Common myeloid progenitor, CD34-positive (primary cell): Measurements from ENCODE around the gene CYP19A1.

Source experiments
- CTCF ChIA-PET: fragments of 350-600 bp; sonication (Branson Sonifier 250); formaldehyde crosslinking; loops from one replicate; lab custom pipeline; 2021; ENCODE audit warnings: antibody characterized with exemption; lab: Charles Lee
- POLR2A ChIA-PET: fragments of 350-600 bp; sonication (Branson Sonifier 250); formaldehyde crosslinking; loops from one replicate; lab custom pipeline; 2021; ENCODE audit warnings: antibody characterized with exemption; lab: Charles Lee
- DNase-seq, 3 donors: peaks; one replicate each; pipeline versions ENCODE4 v3.0.0 to v3.0.0-alpha.2; 2013
- H3K27ac ChIP-seq, 2 experiments: 1 replicate in 1 of 2; 2 replicates in 1 of 2; pipeline ENCODE4 v1.7.0; 2013; ENCODE audit warnings: inconsistent platforms in 2 of 2, low read length in 2 of 2, mild to moderate bottlenecking in 2 of 2, low read depth in 1 of 2, moderate library complexity in 1 of 2; ENCODE audit not compliant: severe bottlenecking in 2 of 2, insufficient read depth in 1 of 2, poor library complexity in 1 of 2
- H3K27me3 ChIP-seq, 5 experiments: replicated peaks in 2 of 5; 1 replicate in 3 of 5; 2 replicates in 2 of 5; pipeline versions ENCODE4 v1.6.1 to v1.7.0; 2013; ENCODE audit warnings: low read length in 4 of 5, mild to moderate bottlenecking in 2 of 5, moderate library complexity in 2 of 5, inconsistent platforms in 1 of 5; ENCODE audit not compliant: insufficient read depth in 5 of 5, control insufficient read depth in 4 of 5
- H3K36me3 ChIP-seq, 4 experiments: 1 replicate in 2 of 4; 2 replicates in 2 of 4; pipeline versions ENCODE4 v1.6.1 to v1.7.0; 2013; ENCODE audit warnings: low read length in 3 of 4, control low read depth in 1 of 4, mild to moderate bottlenecking in 1 of 4; ENCODE audit not compliant: control insufficient read depth in 4 of 4, insufficient read depth in 4 of 4
- H3K4me1 ChIP-seq, 4 experiments: 1 replicate in 3 of 4; 2 replicates in 1 of 4; pipeline versions ENCODE4 v1.6.1 to v1.7.1; 2013; ENCODE audit warnings: low read length in 3 of 4, mild to moderate bottlenecking in 3 of 4, control low read depth in 1 of 4, inconsistent platforms in 1 of 4, moderate library complexity in 1 of 4; ENCODE audit not compliant: control insufficient read depth in 4 of 4, insufficient read depth in 4 of 4; ENCODE audit errors: control extremely low read depth in 1 of 4
- H3K4me3 ChIP-seq, 7 experiments: 1 replicate in 4 of 7; 2 replicates in 3 of 7; pipeline versions ENCODE4 v1.5.1 to v1.7.0; 2013; ENCODE audit warnings: mild to moderate bottlenecking in 7 of 7, low read length in 6 of 7, moderate library complexity in 6 of 7, inconsistent platforms in 2 of 7, low read depth in 2 of 7, control low read depth in 1 of 7; ENCODE audit not compliant: insufficient read depth in 4 of 7, control insufficient read depth in 1 of 7; ENCODE audit errors: extremely low read depth in 1 of 7
- H3K9me3 ChIP-seq, 5 experiments: 1 replicate in 4 of 5; 2 replicates in 1 of 5; pipeline versions ENCODE4 v1.6.1 to v1.7.1; 2013; ENCODE audit warnings: low read length in 4 of 5, mild to moderate bottlenecking in 2 of 5, inconsistent platforms in 1 of 5, low read depth in 1 of 5, moderate library complexity in 1 of 5; ENCODE audit not compliant: control insufficient read depth in 4 of 5, insufficient read depth in 2 of 5; ENCODE audit errors: control extremely low read depth in 1 of 5
- WGBS: methylation state at CpG from one replicate; pipeline ENCODE4 v1.1.5; 2013; ENCODE audit not compliant: insufficient coverage; 5-methylcytosine and 5-hydroxymethylcytosine counted together

Gene CYP19A1

DNA sequence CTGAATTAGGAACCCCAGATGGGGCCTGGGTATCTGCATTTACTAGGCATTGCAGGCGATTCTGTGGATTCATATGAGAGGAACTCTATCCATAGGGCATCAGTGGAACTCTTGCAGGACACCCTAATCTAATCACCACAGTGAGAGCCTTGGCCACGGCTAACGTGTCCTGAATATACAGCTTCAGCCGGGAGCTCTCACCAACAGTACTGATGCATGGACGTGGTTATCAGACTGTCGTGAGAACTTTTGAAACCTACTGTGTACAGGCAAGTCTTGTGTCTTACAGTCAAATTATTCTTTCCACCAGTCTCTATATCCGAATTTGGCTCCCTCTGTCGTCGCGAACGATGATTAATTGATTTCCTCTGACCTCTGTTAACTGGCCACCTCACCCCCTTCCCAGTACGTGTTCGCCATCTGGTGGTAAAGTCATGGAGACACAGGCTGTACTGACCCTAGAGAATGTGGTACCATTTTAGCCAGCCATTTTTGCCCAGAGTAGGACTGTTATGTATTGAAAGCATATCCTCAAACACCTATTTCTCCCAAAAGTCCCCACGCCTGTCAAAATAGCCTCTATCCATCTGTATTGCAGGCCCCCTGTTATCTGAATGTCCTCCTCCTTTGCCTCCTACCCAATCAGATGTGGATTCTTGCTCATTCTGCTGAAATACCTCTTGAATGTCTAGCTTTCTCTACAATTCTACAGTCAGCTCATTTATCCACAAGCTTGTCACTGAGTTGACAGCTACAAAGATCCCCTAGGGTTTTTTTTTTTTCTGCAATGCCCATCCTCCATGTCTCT is 42.8 kb upstream of the CYP19A1 start:
- 44% methylated on average over 12 of the region's 14 CpGs for WGBS
- H3K27me3 ChIP-seq: peaks cover 0 to 2% (median 0%) of the 10 kb centered on the region in 5 experiments
- no peak overlapping the region for H3K4me3 ChIP-seq
- no peaks in the 10 kb centered on the region for H3K9me3 ChIP-seq
- ChIA-PET CTCF (interaction anchor here (0.6 to 3.1 kb wide), 16 partner anchors 10 to 1805 kb away, joined by 3 to 19 read pairs (median 4); no protein-coding TSS in a partner anchor), POLR2A (no interaction called here)
- DNase-seq: peak; percentile 52 to 55 (median 54)
- H3K27ac ChIP-seq: no peak overlapping the region
- H3K4me1 ChIP-seq: no peaks in the 10 kb centered on the region
- no peaks in the 10 kb centered on the region for H3K36me3 ChIP-seq

DNA sequence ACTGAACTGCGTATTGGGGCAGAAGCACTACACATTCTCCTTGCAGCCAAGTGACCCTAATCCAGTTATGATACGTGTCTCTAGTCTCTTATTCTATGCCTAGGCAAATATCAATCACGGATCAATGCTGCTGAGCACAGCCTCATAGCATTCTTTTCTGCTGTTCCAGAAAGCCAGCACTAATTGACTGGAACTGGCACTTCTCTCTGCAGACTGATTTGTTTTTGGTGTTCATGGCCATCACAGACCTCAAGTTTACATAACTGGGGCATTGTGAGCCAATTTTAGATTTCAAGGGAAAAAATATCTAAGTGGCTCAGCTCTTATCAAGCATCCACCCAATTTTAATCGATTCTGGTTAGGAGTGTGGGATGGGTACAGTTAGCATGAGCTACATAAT is 41.0 kb upstream of the CYP19A1 start:
- ChIA-PET POLR2A (no interaction called here), CTCF (interaction anchor here (1.3 to 3.1 kb wide), 2 partner anchors 162 to 217 kb away, joined by 3 to 19 read pairs; no protein-coding TSS in a partner anchor)
- no peaks in the 10 kb centered on the region for H3K9me3 ChIP-seq
- no peaks in the 10 kb centered on the region for H3K4me1 ChIP-seq
- H3K27ac ChIP-seq: no peak overlapping the region
- no peak overlapping the region for H3K4me3 ChIP-seq
- H3K36me3 ChIP-seq: no peaks in the 10 kb centered on the region
- DNase-seq: no peak
- WGBS: 97% methylated on average over 3 of the region's 4 CpGs
- H3K27me3 ChIP-seq: no peaks in the 10 kb centered on the region

GRCh38 chr15:51378406-51378805 is 40.0 kb upstream of the CYP19A1 start:
- no peaks in the 10 kb centered on the region for H3K36me3 ChIP-seq

GRCh38 chr15:51377038-51377786 is 38.8 kb upstream of the CYP19A1 start:
- POLR2A ChIA-PET: no interaction called here
- no peak for DNase-seq

More at GRCh38 chr15:51378406-51378805, 40.0 kb upstream of the CYP19A1 start:
- POLR2A ChIA-PET: no interaction called here
- CTCF ChIA-PET: interaction anchor here (1.2 to 3.1 kb wide), 3 partner anchors 24 to 216 kb away, joined by 3 to 19 read pairs (median 3); no protein-coding TSS in a partner anchor
- no peak for DNase-seq
- WGBS: 96% methylated on average over 4 of the region's 4 CpGs
- Histone ChIP-seq H3K4me3 (no peak overlapping the region), H3K4me1 (no peaks in the 10 kb centered on the region), H3K27me3 (no peaks in the 10 kb centered on the region), H3K27ac (no peak overlapping the region), H3K9me3 (no peaks in the 10 kb centered on the region)

GRCh38 chr15:51375966-51376640 is 37.7 kb upstream of the CYP19A1 start:
- Histone ChIP-seq H3K27ac (no peak overlapping the region), H3K27me3 (no peaks in the 10 kb centered on the region), H3K4me1 (no peaks in the 10 kb centered on the region), H3K9me3 (no peaks in the 10 kb centered on the region), H3K4me3 (no peak overlapping the region), H3K36me3 (no peaks in the 10 kb centered on the region)
- POLR2A ChIA-PET: no interaction called here
- no peak for DNase-seq
- CTCF ChIA-PET: interaction anchor here (1.2 to 1.4 kb wide), 2 partner anchors 24 to 213 kb away, joined by 3 to 4 read pairs; no protein-coding TSS in a partner anchor
- no CpG with 5 or more reads among the region's 3 CpGs for WGBS

More at GRCh38 chr15:51377038-51377786, 38.8 kb upstream of the CYP19A1 start:
- Histone ChIP-seq H3K9me3 (no peaks in the 10 kb centered on the region), H3K27ac (no peak overlapping the region), H3K4me3 (no peak overlapping the region), H3K4me1 (no peaks in the 10 kb centered on the region), H3K27me3 (no peaks in the 10 kb centered on the region), H3K36me3 (no peaks in the 10 kb centered on the region)
- CTCF ChIA-PET: interaction anchor here (1.2 to 1.4 kb wide), 2 partner anchors 25 to 214 kb away, joined by 3 to 4 read pairs; no protein-coding TSS in a partner anchor
- 97% methylated on average over 12 of the region's 15 CpGs for WGBS

- POLR2A ChIA-PET: no interaction called here
Measured at GRCh38 chr15:51374131-51374530, 35.7 kb upstream of the CYP19A1 start.

More at GRCh38 chr15:51374131-51374530, 35.7 kb upstream of the CYP19A1 start:
- no peaks in the 10 kb centered on the region for H3K27me3 ChIP-seq
- H3K27ac ChIP-seq: no peak overlapping the region
- H3K36me3 ChIP-seq: no peaks in the 10 kb centered on the region
- no peak for DNase-seq
- CTCF ChIA-PET: interaction anchor here (1.3 kb wide), 1 partner anchor 145 kb away, joined by 3 read pairs; no protein-coding TSS in a partner anchor
- H3K9me3 ChIP-seq: no peaks in the 10 kb centered on the region
- no peak overlapping the region for H3K4me3 ChIP-seq
- no peaks in the 10 kb centered on the region for H3K4me1 ChIP-seq
